H1 (cell line): ENCODE results near the gene ELMO1. TPM values are rescaled to one million over a fixed set of nuclear protein-coding genes. Genes with fewer than 3 reads are reported as not detected.

ENCODE experiments used
- CEBPB ChIP-seq: IDR thresholded peaks from 2 replicates; pipeline ENCODE4 v1.6.1; 2012; ENCODE audit warnings: low read depth, low read length
- CHD1 ChIP-seq: IDR thresholded peaks from 2 replicates; pipeline ENCODE4 v1.6.1; 2012; ENCODE audit warnings: low read depth, low read length, improper control_type of control experiment
- EGR1 ChIP-seq: IDR thresholded peaks from 2 replicates; pipeline ENCODE4 v1.6.1; 2011; ENCODE audit warnings: low read depth, low read length, borderline replicate concordance
- FOSL1 ChIP-seq: IDR thresholded peaks from 2 replicates; pipeline ENCODE4 v1.6.1; 2011; ENCODE audit warnings: mild to moderate bottlenecking, low read depth, low read length, moderate library complexity; ENCODE audit not compliant: insufficient read depth
- SAP30 ChIP-seq: fragments of 300-600 bp; sonication (generic); IDR thresholded peaks from 2 replicates; pipeline ENCODE4 v1.7.1; 2012; ENCODE audit warnings: low read length, moderate library complexity, mild to moderate bottlenecking, inconsistent platforms; ENCODE audit not compliant: insufficient read depth, insufficient replicate concordance
- SIX5 ChIP-seq: IDR thresholded peaks from 2 replicates; pipeline ENCODE4 v1.6.1; 2011; ENCODE audit warnings: mild to moderate bottlenecking, low read depth, low read length
- SUZ12 ChIP-seq: fragments of 200-600 bp; sonication (generic); IDR thresholded peaks from 2 replicates; pipeline ENCODE4 v1.6.1; 2012; ENCODE audit warnings: mild to moderate bottlenecking, inconsistent platforms, low read length, moderate library complexity, mixed read lengths
- polyA plus RNA-seq, 7 experiments: library from polyadenylated mRNA; depleted of rRNA in 3 of 7; stranded (reverse) in 5 of 7; unstranded in 2 of 7; fragments of >200 nt in 5 of 7; fragments of 200-250 nt in 2 of 7; gene quantifications; 1 replicate in 5 of 7; 2 replicates in 1 of 7; 4 replicates in 1 of 7; pipeline versions ENCODE4 v1.2.1 to v1.2.3, GENCODE V29; 2011 to 2013; ENCODE audit warnings: missing spikeins in 2 of 7, mixed read lengths in 2 of 7
- total RNA-seq: library from RNA; stranded (reverse); fragmentation: NEBNext Ultra II Directional; extraction: Animal tissue kit (Norgen Biotek cat#: 25700); gene quantifications from 2 replicates; pipeline ENCODE4 v1.2.1, GENCODE V29; 2021
- TF ChIP-seq, protein P1 (sequence below): fragments of 300-600 bp; sonication (generic); IDR thresholded peaks from 2 replicates; pipeline ENCODE4 v1.7.1; 2012; ENCODE audit warnings: low read length, moderate library complexity, mild to moderate bottlenecking, inconsistent platforms; ENCODE audit not compliant: insufficient replicate concordance
- TF ChIP-seq, protein P2 (sequence below), 3 experiments: IDR thresholded peaks; 1 replicate in 2 of 3; 2 replicates in 1 of 3; pipeline versions ENCODE4 v1.5.1 to v1.6.1; 2011; ENCODE audit warnings: low read length in 3 of 3, mild to moderate bottlenecking in 3 of 3, inconsistent platforms in 2 of 3, low read depth in 1 of 3, moderate library complexity in 1 of 3; ENCODE audit not compliant: insufficient read depth in 1 of 3; ENCODE audit errors: control extremely low read depth in 1 of 3

ELMO1 gene
- total and polyA plus RNA-seq, 2 of the 8 experiments (the other 6 are each of a cell fraction or from before 2014, with no cell fraction given) = 18.4 to 21.0 TPM

DNA sequence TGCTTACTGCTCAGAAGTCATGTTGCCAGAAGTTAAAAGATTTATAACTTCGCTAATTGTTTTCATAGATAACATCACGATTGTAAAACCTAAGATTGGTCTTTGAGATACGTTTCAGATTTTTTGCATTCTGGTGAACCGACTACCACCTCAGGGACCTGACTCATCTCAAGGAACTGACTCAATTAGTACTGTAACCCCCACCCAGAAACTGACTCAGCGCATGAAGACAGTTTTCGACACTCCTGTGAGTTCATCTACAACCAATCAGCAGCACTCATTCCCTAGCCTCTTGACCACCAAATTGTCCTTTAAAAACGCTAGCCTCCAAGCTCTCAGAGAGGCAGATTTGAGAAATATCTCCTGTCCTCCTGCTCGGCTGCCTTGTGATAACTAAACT is 72.3 kb downstream of the ELMO1 start (continued):
- TF ChIP-seq, protein P1, sequence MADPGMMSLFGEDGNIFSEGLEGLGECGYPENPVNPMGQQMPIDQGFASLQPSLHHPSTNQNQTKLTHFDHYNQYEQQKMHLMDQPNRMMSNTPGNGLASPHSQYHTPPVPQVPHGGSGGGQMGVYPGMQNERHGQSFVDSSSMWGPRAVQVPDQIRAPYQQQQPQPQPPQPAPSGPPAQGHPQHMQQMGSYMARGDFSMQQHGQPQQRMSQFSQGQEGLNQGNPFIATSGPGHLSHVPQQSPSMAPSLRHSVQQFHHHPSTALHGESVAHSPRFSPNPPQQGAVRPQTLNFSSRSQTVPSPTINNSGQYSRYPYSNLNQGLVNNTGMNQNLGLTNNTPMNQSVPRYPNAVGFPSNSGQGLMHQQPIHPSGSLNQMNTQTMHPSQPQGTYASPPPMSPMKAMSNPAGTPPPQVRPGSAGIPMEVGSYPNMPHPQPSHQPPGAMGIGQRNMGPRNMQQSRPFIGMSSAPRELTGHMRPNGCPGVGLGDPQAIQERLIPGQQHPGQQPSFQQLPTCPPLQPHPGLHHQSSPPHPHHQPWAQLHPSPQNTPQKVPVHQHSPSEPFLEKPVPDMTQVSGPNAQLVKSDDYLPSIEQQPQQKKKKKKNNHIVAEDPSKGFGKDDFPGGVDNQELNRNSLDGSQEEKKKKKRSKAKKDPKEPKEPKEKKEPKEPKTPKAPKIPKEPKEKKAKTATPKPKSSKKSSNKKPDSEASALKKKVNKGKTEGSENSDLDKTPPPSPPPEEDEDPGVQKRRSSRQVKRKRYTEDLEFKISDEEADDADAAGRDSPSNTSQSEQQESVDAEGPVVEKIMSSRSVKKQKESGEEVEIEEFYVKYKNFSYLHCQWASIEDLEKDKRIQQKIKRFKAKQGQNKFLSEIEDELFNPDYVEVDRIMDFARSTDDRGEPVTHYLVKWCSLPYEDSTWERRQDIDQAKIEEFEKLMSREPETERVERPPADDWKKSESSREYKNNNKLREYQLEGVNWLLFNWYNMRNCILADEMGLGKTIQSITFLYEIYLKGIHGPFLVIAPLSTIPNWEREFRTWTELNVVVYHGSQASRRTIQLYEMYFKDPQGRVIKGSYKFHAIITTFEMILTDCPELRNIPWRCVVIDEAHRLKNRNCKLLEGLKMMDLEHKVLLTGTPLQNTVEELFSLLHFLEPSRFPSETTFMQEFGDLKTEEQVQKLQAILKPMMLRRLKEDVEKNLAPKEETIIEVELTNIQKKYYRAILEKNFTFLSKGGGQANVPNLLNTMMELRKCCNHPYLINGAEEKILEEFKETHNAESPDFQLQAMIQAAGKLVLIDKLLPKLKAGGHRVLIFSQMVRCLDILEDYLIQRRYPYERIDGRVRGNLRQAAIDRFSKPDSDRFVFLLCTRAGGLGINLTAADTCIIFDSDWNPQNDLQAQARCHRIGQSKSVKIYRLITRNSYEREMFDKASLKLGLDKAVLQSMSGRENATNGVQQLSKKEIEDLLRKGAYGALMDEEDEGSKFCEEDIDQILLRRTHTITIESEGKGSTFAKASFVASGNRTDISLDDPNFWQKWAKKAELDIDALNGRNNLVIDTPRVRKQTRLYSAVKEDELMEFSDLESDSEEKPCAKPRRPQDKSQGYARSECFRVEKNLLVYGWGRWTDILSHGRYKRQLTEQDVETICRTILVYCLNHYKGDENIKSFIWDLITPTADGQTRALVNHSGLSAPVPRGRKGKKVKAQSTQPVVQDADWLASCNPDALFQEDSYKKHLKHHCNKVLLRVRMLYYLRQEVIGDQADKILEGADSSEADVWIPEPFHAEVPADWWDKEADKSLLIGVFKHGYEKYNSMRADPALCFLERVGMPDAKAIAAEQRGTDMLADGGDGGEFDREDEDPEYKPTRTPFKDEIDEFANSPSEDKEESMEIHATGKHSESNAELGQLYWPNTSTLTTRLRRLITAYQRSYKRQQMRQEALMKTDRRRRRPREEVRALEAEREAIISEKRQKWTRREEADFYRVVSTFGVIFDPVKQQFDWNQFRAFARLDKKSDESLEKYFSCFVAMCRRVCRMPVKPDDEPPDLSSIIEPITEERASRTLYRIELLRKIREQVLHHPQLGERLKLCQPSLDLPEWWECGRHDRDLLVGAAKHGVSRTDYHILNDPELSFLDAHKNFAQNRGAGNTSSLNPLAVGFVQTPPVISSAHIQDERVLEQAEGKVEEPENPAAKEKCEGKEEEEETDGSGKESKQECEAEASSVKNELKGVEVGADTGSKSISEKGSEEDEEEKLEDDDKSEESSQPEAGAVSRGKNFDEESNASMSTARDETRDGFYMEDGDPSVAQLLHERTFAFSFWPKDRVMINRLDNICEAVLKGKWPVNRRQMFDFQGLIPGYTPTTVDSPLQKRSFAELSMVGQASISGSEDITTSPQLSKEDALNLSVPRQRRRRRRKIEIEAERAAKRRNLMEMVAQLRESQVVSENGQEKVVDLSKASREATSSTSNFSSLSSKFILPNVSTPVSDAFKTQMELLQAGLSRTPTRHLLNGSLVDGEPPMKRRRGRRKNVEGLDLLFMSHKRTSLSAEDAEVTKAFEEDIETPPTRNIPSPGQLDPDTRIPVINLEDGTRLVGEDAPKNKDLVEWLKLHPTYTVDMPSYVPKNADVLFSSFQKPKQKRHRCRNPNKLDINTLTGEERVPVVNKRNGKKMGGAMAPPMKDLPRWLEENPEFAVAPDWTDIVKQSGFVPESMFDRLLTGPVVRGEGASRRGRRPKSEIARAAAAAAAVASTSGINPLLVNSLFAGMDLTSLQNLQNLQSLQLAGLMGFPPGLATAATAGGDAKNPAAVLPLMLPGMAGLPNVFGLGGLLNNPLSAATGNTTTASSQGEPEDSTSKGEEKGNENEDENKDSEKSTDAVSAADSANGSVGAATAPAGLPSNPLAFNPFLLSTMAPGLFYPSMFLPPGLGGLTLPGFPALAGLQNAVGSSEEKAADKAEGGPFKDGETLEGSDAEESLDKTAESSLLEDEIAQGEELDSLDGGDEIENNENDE = no peak
- TF ChIP-seq FOSL1 (no peak), EGR1 (no peak), SIX5 (no peak), SAP30 (no peak), CHD1 (no peak), SUZ12 (no peak), CEBPB (no peak)
- TF ChIP-seq, protein P2, sequence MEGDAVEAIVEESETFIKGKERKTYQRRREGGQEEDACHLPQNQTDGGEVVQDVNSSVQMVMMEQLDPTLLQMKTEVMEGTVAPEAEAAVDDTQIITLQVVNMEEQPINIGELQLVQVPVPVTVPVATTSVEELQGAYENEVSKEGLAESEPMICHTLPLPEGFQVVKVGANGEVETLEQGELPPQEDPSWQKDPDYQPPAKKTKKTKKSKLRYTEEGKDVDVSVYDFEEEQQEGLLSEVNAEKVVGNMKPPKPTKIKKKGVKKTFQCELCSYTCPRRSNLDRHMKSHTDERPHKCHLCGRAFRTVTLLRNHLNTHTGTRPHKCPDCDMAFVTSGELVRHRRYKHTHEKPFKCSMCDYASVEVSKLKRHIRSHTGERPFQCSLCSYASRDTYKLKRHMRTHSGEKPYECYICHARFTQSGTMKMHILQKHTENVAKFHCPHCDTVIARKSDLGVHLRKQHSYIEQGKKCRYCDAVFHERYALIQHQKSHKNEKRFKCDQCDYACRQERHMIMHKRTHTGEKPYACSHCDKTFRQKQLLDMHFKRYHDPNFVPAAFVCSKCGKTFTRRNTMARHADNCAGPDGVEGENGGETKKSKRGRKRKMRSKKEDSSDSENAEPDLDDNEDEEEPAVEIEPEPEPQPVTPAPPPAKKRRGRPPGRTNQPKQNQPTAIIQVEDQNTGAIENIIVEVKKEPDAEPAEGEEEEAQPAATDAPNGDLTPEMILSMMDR (IDR thresholded peaks at IDR 0.05; ENCODE audit: control extremely low read depth in 1 of 3, insufficient read depth in 1 of 3, low read depth in 1 of 3, low read length in 3 of 3) = no peak
